Aorta (tissue), 5 donors: ENCODE results near the gene CDHR5. TPM values are rescaled to one million over a fixed set of nuclear protein-coding genes. Genes with fewer than 3 reads are reported as not detected.
"Not testable (repeated sequence)": the region's sequence is repeated elsewhere in the genome, so short reads cannot be mapped to it uniquely, and the experiment has no call there.

Experiments
- ATAC-seq: fragments of 200-7000 bp; cut with Tn5 transposase; one replicate; pipeline ENCODE4 v1.9.1; 2022; ENCODE audit warnings: moderate library complexity; ENCODE audit not compliant: low FRiP score
- DNase-seq, 2 donors: peaks; one replicate each; pipeline ENCODE4 v3.0.0-alpha.2; 2020
- H3K27ac ChIP-seq, 2 donors: one replicate each; pipeline ENCODE4 v1.5.1; 2013; ENCODE audit warnings: low read length in 2 of 2, mild to moderate bottlenecking in 2 of 2, moderate library complexity in 2 of 2, control low read depth in 1 of 2, inconsistent platforms in 1 of 2, low read depth in 1 of 2
- H3K27me3 ChIP-seq, 2 donors: one replicate each; pipeline ENCODE4 v1.6.1; 2013; ENCODE audit warnings: control low read depth in 1 of 2, low read length in 1 of 2, mild to moderate bottlenecking in 1 of 2, moderate library complexity in 1 of 2; ENCODE audit not compliant: insufficient read depth in 2 of 2, control insufficient read depth in 1 of 2
- H3K36me3 ChIP-seq, 2 donors: one replicate each; pipeline ENCODE4 v1.6.1; 2013; ENCODE audit warnings: control low read depth in 1 of 2, low read length in 1 of 2, mild to moderate bottlenecking in 1 of 2; ENCODE audit not compliant: insufficient read depth in 2 of 2, control insufficient read depth in 1 of 2
- H3K4me1 ChIP-seq, 2 donors: one replicate each; pipeline ENCODE4 v1.6.1; 2013; ENCODE audit warnings: low read length in 2 of 2, control low read depth in 1 of 2, mild to moderate bottlenecking in 1 of 2, moderate library complexity in 1 of 2; ENCODE audit not compliant: insufficient read depth in 2 of 2, control insufficient read depth in 1 of 2
- H3K4me3 ChIP-seq, 2 donors: one replicate each; pipeline ENCODE4 v1.5.1; 2013; ENCODE audit warnings: low read length in 2 of 2, control low read depth in 1 of 2, mild to moderate bottlenecking in 1 of 2
- H3K9me3 ChIP-seq: one replicate; pipeline ENCODE4 v1.6.1; 2013; ENCODE audit warnings: mild to moderate bottlenecking, low read length; ENCODE audit not compliant: control insufficient read depth
- WGBS, 2 donors: extraction: QIAGEN DNeasy Blood & Tissue Kit; methylation state at CpG; one replicate each; pipeline ENCODE4 v1.1.7; 2013; 5-methylcytosine and 5-hydroxymethylcytosine counted together
- intact Hi-C, 2 donors: fragments of 100-400 bp; cut with DNase I; formaldehyde crosslinking; loops; one replicate each; pipeline versions ENCODE4 v1.14.2 to v1.15.0; 2022
- polyA plus RNA-seq, 2 donors: library from polyadenylated mRNA; stranded (reverse); fragments of 200-250 nt; gene quantifications; one replicate each; pipeline ENCODE4 v1.2.3, GENCODE V29; 2013
- total RNA-seq, 2 donors: library from RNA; stranded (reverse); fragmentation: NEBNext Ultra II Directional; extraction: Animal tissue kit (Norgen Biotek cat#: 25700); gene quantifications; one replicate each; pipeline ENCODE4 v1.2.1, GENCODE V29; 2021
- donor health status: healthy with polysubstance abuse.
- donor health status: Bipolar disorder and iron deficiency.
- donor health status: DM: no; HTN: no; CAD: no.
- donor health status: DM: no; HTN: no; CAD: no.
- donor health status: DM: yes; HTN: yes; CAD: no.

Gene CDHR5
- total and polyA plus RNA-seq, 4 donors, result 0.79 to 39.8 TPM; not detected in 2

DNA sequence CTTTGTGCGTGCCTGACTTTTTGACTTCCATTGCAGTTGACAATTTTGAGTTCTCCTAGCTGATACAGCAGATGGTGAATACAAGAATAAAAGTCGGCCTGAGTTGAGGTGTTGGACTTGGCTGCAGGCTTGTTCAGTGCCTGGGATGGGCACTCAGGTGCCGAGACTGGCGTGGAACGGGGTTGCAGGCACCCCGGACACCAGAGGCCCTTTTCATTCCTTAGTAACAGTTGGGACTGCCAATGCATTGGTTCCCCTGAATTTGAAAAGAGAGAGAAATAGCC is 47.2 kb downstream of the CDHR5 start:
- no peak overlapping the region for H3K27ac ChIP-seq
- ATAC-seq (no peak), DNase-seq (no peak)
- no peaks in the 10 kb centered on the region for H3K36me3 ChIP-seq
- WGBS, 2 donors, result 67 to 70% methylated on average over 6 of the region's 6 CpGs
- H3K9me3 ChIP-seq, result no peaks in the 10 kb centered on the region
- no peaks in the 10 kb centered on the region for H3K4me1 ChIP-seq
- H3K4me3 ChIP-seq, result peak overlapping the region in 1 of 2 donors; percentile 69
- intact Hi-C loops, result loop anchor here in 1 of 2 donors (5.0 kb wide), 1 partner anchor 35 kb away; no protein-coding TSS in a partner anchor
- no peaks in the 10 kb centered on the region for H3K27me3 ChIP-seq

DNA sequence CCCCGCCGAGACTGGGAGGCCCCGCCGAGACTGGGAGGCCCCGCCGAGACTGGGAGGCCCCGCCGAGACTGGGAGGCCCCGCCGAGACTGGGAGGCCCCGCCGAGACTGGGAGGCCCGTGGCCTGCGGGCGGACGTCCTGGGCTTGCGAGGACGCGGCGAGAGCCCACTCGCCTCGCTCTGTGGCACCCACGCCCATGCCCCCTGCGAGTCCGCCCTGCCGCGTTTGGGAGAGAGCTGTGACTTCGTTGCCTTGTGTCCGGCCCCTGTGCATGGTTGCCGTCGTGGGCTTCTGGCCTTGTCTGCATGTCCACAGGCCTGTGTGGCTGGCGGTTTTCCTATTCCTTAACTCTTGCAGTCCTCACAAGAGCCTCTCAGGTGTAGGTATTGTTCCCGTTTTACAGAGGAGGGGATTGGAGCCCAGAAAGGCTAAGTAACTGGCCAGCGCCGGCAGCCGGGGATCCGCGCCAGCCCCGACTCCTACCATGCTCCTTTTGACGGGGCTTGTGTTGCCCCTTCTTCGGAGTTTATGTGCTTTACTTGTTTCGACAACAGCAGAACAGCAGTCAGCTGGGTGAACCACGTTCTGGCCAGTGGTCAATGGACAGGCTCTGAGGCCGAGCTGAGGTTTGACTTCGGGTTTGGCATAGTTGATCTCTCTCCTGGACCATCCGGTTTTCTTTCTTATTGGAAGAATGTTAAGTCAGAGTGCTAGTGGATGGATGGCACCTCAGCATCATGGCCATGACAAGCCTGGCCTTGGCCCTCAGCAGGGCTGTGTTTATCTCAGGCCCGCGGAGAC is 47.7 kb downstream of the CDHR5 start:
- intact Hi-C loops, result loop anchor here in 1 of 2 donors (5.0 kb wide), 1 partner anchor 35 kb away; no protein-coding TSS in a partner anchor
- Histone ChIP-seq H3K27ac (peak overlapping the region in 1 of 2 donors; percentile 49), H3K4me1 (no peaks in the 10 kb centered on the region), H3K4me3 (peak overlapping the region; percentile 67 to 69), H3K9me3 (no peaks in the 10 kb centered on the region), H3K36me3 (no peaks in the 10 kb centered on the region), H3K27me3 (no peaks in the 10 kb centered on the region)
- 5% methylated on average over 40 to 46 of the region's 48 CpGs for WGBS, 2 donors
- DNase-seq, result no peak
- no peak for ATAC-seq

DNA sequence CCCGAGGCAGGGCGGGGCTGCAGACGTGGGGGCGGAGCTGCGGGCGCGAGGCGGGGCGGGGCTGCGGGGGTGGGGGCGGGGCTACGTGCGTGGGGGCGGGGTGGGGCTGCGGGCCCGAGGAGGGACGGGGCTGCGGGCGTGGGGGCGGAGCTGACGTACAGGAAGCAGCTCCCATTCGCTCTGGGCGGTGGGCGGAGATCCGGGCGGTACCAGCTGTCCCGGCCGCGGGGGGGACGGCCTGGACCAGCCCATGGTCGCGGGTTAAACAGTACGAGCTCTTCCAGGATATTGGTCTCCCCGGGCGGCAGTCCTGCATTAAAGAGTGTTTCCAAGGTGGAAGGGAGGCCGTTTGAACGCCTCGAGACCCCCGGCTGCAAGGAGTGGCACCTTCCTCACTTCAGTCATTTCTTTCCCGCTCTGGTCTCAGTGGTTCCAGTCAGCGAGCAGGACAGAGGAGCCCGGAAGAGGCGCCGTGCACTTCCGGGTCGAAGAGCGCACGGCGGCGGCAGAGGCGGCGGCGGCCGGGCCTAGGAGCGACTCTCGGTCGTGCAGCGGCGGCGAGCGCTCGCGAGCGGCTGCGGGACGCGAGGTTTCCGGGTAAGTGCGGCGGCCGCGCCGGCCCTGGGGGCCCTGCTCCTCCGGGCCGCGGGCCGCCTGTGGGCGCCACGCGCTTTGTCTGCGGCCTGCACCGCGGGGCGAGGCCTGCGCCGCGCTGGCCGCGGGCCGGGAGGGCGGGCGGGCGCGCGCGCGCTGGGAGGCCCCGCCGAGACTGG is 48.6 kb downstream of the CDHR5 start, which contains the start of gene PHRF1:
PHRF1 (plus strand) TSS at position 475 of the 773 bp plus-strand sequence. CDS start 5,043 bp downstream, outside the sequence.
- no peaks in the 10 kb centered on the region for H3K4me1 ChIP-seq
- no peaks in the 10 kb centered on the region for H3K27me3 ChIP-seq
- no peaks in the 10 kb centered on the region for H3K36me3 ChIP-seq
- H3K27ac ChIP-seq, result peak within 1 kb of the TSS in 1 of 2 donors; percentile 49
- WGBS, 2 donors, result 0 to 1% methylated on average over 50 to 99 of the region's 99 CpGs
- peak; percentile 97 to 98 for DNase-seq
- intact Hi-C loops, result loop anchor here in 1 of 2 donors (5.0 kb wide), 1 partner anchor 36 kb away; no protein-coding TSS in a partner anchor
- peak within 1 kb of the TSS; percentile 67 to 69 for H3K4me3 ChIP-seq
- H3K9me3 ChIP-seq, result no peaks in the 10 kb centered on the region
- peak; percentile 97 for ATAC-seq

DNA sequence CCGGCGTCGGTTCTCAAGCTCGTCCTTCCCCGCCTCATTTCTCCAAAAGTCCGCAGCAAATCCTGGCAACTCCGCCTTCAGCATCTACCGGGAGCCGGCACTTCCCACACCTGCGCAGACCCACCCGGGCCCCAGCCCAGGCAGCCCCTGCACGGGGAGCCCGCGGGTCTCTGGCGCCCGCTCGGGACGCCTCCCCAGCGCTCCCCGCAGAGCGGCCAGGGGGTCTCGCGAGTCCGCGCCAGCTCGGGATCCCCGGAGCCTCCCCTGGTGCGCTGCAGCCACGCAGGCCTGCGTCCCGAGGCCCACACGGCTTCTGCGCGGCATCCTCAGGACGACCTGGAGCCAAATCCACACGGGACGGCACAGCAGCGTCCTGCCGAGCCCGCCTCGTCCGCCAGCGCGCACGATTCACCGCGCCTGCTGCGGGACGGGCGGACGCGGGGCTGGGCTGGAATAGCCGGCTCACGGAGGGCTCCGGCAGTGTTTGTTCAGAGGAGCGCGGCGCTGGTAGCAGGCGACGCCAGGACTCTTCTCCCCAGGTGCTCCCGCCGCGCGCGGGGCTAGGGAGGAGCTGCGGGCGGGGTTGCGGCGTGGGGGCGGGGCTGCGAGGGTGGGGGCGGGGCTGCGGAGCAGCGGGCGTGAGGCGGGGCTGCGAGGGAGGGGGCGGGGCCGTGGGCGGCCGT is 49.3 kb downstream of the CDHR5 start:
- H3K36me3 ChIP-seq, result no peaks in the 10 kb centered on the region
- peak overlapping the region; percentile 24 to 52 for H3K4me3 ChIP-seq
- 0 to 1% methylated on average over 47 to 81 of the region's 81 CpGs for WGBS, 2 donors
- DNase-seq (no peak), ATAC-seq (peak; percentile 36)
- H3K4me1 ChIP-seq, result no peaks in the 10 kb centered on the region
- H3K27ac ChIP-seq, result no peak overlapping the region
- no peaks in the 10 kb centered on the region for H3K9me3 ChIP-seq
- intact Hi-C loops, result loop anchor here in 1 of 2 donors (5.0 kb wide), 1 partner anchor 37 kb away; no protein-coding TSS in a partner anchor
- no peaks in the 10 kb centered on the region for H3K27me3 ChIP-seq

DNA sequence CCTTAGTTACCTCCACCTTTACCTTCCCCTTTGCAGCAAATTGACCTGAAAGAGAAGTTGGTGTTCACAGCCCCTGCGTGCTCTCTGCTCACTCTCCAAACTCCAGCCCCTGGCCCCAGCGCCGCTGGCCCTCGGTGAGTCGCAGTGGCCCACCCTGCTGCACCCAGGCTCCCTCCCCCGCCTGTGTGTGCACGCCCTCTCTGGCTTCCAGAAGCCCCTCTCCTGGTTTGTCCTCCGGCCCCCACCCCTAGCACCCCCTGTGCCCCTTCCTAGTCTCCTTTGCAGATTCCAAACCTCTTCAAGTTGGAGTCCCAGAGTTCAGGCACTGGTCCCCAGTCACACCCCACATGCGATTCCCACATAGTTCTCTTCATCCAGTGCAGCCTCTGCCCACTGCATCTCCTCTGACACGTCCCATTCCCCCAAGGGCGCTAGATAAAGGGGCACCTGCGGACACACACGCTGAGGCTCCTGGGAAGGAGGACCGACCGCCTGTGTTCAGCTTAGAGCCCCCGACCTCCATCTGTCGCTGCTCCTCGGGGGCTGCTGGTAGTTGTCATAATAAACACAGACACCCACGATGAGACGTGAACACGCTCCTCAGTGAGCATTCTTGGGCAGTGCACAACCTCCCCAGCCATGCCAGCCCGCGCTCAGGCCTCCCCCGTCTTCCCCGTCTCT is 50.0 kb downstream of the CDHR5 start:
- no peak overlapping the region for H3K27ac ChIP-seq
- no peak for DNase-seq
- H3K9me3 ChIP-seq, result no peaks in the 10 kb centered on the region
- H3K4me1 ChIP-seq, result no peaks in the 10 kb centered on the region
- WGBS, 2 donors, result 34 to 35% methylated on average over 25 of the region's 25 CpGs
- intact Hi-C loops, result loop anchor here in 1 of 2 donors (5.0 kb wide), 1 partner anchor 38 kb away; no protein-coding TSS in a partner anchor
- no peak overlapping the region for H3K4me3 ChIP-seq
- ATAC-seq, result no peak
- no peaks in the 10 kb centered on the region for H3K27me3 ChIP-seq
- no peaks in the 10 kb centered on the region for H3K36me3 ChIP-seq

DNA sequence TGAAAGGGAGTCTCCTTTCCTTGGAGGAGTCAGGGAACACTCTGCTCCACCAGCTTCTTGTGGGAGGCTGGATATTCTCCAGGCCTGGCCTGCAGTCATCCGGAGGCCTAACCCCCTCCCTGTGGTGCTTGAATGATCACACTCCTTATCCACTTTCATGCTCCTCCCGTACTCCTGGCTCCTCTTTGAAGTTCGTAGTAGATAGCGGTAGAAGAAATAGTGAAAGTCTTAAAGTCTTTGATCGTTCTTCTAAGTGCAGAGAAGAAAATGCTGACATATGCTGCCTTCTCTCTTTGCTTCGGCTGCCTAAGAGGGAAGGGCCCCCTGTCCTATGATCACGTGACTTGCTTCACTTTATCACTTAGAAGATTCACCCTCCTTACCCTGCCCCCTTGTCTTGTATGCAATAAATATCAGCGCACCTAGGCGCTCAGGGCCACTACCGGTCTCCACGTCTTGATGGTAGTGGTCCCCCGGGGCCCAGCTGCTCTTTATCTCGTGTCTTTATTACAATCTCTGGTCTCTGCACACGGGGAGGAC is 50.7 kb downstream of the CDHR5 start:
- WGBS, 2 donors, result 75 to 85% methylated on average over 14 of the region's 14 CpGs
- H3K27me3 ChIP-seq, DNase-seq, H3K9me3 ChIP-seq, ATAC-seq, H3K4me1 ChIP-seq, H3K36me3 ChIP-seq, intact Hi-C loops, H3K4me3 ChIP-seq, H3K27ac ChIP-seq: not testable (repeated sequence)

DNA sequence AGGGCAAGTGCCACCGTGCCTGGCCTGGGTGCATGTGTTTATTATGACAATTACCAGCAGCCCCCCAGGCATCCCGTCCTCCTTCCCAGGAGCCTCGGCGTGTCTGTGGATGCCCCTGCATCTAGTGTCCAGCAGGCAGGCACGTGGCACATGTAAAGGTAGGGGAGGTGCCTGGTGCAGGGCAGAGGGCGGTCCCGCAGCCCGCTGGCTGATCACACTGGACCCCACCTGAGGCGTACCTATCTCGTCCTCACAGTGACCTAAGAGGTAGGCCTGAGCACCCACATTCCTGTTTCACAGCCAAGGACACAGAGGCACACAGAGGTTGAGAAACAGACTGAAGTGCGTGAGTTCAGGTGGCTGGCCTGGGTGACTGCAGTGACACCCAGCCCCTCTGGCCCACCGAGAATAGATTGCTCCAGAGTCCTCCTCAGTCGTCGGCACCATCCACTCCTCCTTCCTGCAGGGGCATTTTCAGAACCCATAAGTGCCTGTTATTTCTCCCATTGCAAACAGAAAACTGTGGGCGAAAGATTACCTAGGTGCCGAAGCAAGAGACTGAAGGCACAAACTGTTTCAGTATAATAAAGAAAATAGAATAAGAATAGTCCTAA is 51.5 kb downstream of the CDHR5 start:
- no peak for ATAC-seq
- Histone ChIP-seq H3K27ac (no peak overlapping the region), H3K9me3 (no peaks in the 10 kb centered on the region), H3K27me3 (no peaks in the 10 kb centered on the region), H3K36me3 (no peaks in the 10 kb centered on the region), H3K4me3 (no peak overlapping the region), H3K4me1 (no peaks in the 10 kb centered on the region)
- intact Hi-C loops, result no loop called here
- WGBS, 2 donors, result 94 to 96% methylated on average over 16 of the region's 16 CpGs
- DNase-seq, result no peak
